Heart left ventricle (tissue), 13 donors: ENCODE measurements around the gene STXBP2.

Experiments used
- POLR2A ChIP-seq, 2 donors: fragments of 450-650 bp; IDR thresholded peaks; one replicate each; pipeline ENCODE4 v1.6.1; 2017; ENCODE audit warnings: antibody characterized with exemption in 2 of 2, mild to moderate bottlenecking in 2 of 2, moderate library complexity in 2 of 2
- TF ChIP-seq, protein P1 (sequence below), 12 donors: fragments of 200-600 bp; sonication (generic) in 4 of 12; IDR thresholded peaks; one replicate each; pipeline versions ENCODE4 v1.5.0 to v1.8.0; 2018 to 2022; ENCODE audit warnings: antibody characterized with exemption in 12 of 12, mild to moderate bottlenecking in 5 of 12
- donor health status: ischemic (EF 13 %, LVEDD 7.1; RV severe dilation, severe dysfunction).
- donor health status: DM: no; HTN: yes; CAD: no.
- donor health status: DM: no; HTN: no; CAD: no.
- donor health status: ischemic (EF 25% LVEDD 6.9; RV normal size, moderate dysfunction).
- donor health status: ischemic (EF 25% LVEDD 5.7; RV mildly dilated, moderate dysfunction).
- donor health status: ischemic (EF 35%, LVEDD 5.7; RV mildly dilated, moderate dysfunction).
- donor health status: nonischemic (EF 11% LVEDD 7.7; RV severe dilation, severe dysfunction).
- donor health status: DM: yes; HTN: yes; CAD: no.
- donor health status: PGD.
- donor health status: ischemic (EF 29% LVEDD 5.4; RV normal size, mild dysfunction).
- donor health status: nonischemic (EF 23%, LVEDD 6.1; RV moderate dilation, normal function).

DNA sequence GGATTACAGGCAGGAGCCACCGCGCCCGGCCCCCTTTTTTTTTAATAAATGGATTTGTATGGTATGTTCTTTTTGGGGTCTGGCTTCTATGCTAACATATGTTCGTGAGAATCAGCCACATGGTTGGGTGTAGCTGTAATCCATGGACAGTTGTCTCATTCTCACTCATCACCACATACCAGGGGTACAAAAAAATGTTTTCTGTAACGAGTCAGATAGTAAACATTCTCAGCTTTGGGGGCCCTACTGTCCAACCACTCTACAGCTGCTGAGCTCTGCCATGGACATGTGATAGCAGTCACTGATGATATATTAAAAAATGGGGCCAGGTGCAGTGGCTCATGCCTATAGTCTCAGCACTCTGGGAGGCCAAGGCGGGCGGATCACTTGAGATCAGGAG is 26.8 kb downstream of the STXBP2 start:
- TF ChIP-seq, protein P1, sequence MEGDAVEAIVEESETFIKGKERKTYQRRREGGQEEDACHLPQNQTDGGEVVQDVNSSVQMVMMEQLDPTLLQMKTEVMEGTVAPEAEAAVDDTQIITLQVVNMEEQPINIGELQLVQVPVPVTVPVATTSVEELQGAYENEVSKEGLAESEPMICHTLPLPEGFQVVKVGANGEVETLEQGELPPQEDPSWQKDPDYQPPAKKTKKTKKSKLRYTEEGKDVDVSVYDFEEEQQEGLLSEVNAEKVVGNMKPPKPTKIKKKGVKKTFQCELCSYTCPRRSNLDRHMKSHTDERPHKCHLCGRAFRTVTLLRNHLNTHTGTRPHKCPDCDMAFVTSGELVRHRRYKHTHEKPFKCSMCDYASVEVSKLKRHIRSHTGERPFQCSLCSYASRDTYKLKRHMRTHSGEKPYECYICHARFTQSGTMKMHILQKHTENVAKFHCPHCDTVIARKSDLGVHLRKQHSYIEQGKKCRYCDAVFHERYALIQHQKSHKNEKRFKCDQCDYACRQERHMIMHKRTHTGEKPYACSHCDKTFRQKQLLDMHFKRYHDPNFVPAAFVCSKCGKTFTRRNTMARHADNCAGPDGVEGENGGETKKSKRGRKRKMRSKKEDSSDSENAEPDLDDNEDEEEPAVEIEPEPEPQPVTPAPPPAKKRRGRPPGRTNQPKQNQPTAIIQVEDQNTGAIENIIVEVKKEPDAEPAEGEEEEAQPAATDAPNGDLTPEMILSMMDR (IDR thresholded peaks at IDR 0.05): no peak
- TF ChIP-seq POLR2A (IDR thresholded peaks at IDR 0.05): no peak
